HG02588 (cell line): Measurements from ENCODE around the gene KRTAP10-9.
"Not testable (repeated sequence)": the region's sequence is repeated elsewhere in the genome, so short reads cannot be mapped to it uniquely, and the experiment has no call there.

ENCODE experiments used
- ATAC-seq: cut with Tn5 transposase; IDR thresholded peaks from one replicate; pipeline ENCODE4 v1.9.1; 2021; ENCODE audit warnings: mild to moderate bottlenecking, moderate library complexity; ENCODE audit not compliant: unreplicated experiment

Gene KRTAP10-9

GRCh38 chr21:44595524-44595923 is 31.4 kb upstream of the KRTAP10-9 start:
- no peak for ATAC-seq

DNA sequence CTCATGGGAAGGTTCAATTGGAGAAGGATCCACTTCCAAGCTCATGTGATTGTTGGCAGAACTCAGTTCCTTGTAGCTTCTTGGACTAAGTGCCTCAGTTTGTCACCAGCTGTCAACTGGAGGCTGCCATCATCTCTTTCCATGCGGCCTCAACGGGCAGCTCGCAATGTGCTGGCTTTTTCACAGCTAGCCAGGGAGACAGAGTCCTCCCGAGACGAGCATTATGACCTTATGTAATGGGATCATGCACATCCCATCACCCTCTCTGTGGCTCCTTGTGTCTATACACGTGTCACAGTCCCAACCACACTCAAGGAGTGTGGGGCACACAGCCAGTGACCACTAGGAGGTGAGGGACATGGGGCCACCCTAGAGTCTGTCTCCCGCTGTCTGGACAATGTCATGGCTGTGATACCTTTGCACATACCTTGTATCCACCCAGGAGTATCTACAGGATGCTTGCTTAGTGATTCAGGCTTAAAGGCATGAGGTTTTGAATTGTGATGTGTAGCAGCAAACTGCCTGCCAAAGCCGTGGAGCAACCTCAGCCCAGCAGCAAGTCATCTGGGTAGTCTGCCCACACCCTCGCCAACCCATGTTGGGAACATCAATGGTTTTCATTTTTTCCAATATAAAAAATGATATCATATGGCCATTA is 30.7 kb upstream of the KRTAP10-9 start:
- ATAC-seq: no peak

GRCh38 chr21:44598061-44598460 is 28.8 kb upstream of the KRTAP10-9 start:
- ATAC-seq: no peak

DNA sequence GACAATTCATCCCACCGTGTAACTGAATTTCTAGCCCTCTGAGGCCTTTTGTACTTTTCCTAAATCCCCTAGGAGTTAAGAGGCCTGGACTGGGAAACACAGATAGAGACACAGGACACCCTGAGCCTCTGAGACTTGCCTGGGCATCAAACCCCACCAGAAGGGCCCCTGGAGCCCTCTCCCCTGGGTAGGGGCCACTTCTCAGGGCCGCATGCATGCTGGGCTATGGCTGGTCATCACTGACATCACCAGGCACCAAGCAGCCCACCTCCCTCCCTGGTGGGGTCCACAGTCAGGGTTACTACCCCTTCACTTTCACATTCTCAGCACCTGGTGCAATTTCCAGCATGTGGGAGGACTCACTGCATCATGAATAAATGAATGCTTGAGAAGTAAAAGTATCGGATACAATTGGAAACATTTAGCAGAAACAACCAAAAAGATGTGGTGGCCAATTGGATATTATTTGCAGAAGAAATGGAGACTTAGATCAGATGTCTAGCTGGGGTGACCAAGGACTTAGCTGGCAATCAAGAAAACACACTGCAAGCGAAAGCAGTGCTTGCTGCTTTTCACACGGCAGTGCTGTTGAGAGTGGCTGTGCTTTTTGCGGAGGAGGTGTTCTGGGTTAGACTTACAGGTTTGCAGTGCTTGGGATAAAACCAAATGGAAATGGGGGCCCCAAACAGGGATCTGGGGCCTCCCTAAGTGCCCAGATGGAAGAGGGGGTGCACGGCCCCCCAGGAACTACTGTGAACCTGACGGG is 27.4 kb upstream of the KRTAP10-9 start:
- ATAC-seq: no peak

GRCh38 chr21:44600118-44600978 is 26.5 kb upstream of the KRTAP10-9 start, which contains the start of gene KRTAP10-7:
Gene KRTAP10-7 (plus strand): TSS chr21:44600597. CDS start chr21:44600622, 25 bp downstream.
- not testable (repeated sequence) for ATAC-seq

DNA sequence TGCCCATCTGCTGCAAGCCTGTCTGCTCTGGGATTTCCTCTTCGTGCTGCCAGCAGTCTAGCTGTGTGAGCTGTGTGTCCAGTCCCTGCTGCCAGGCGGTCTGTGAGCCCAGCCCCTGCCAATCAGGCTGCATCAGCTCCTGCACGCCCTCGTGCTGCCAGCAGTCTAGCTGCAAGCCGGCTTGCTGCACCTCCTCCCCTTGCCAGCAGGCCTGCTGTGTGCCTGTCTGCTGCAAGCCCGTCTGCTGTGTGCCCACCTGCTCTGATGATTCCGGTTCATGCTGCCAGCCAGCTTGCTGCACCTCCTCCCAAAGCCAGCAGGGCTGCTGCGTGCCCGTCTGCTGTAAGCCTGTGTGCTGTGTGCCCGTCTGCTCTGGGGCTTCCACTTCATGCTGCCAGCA is 25.8 kb upstream of the KRTAP10-9 start:
- not testable (repeated sequence) for ATAC-seq

DNA sequence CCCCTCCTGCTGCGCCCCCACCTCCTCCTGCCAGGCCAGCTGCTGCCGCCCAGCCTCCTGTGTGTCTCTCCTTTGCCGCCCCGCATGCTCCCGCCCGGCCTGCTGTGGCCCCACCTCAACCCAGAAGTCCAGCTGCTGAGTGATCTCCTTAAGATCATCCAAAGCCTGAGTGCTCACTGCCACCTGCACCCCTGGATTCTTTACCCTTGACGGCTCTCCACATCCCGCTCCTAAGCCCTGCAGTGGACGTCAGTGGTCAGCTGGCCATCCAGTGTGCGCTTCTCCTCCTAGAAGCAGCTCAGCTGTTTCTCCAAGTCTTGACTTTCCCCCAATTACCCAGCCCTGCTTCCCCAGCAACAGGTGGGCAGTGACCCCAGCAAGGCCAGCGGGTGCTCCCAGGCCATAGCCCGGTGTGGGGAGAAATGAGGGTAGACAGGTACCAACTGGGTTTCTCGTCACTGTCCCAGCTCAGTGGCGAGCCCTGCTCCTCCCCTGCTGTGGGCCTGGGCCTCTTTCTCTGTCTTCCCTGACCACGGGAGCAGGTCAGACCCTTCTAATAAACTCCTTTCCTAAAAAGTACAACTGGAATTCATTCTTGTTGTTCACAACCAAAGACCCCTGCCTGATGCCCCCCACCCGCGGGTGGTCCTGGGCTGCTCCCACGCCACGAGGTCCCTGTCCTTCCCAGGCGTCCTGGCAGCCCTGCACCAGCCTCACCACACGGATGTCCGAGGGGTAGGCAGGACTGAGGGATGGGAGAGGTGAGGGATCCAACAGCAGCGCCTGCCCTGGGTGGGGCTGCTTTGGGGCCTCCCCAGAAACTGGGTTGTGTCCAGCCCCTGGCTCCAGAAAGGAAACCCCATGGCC is 25.1 kb upstream of the KRTAP10-9 start:
- ATAC-seq: no peak

- no peak for ATAC-seq
These were observed 24.4 kb upstream of the KRTAP10-9 start for GRCh38 chr21:44602463-44602850.

DNA sequence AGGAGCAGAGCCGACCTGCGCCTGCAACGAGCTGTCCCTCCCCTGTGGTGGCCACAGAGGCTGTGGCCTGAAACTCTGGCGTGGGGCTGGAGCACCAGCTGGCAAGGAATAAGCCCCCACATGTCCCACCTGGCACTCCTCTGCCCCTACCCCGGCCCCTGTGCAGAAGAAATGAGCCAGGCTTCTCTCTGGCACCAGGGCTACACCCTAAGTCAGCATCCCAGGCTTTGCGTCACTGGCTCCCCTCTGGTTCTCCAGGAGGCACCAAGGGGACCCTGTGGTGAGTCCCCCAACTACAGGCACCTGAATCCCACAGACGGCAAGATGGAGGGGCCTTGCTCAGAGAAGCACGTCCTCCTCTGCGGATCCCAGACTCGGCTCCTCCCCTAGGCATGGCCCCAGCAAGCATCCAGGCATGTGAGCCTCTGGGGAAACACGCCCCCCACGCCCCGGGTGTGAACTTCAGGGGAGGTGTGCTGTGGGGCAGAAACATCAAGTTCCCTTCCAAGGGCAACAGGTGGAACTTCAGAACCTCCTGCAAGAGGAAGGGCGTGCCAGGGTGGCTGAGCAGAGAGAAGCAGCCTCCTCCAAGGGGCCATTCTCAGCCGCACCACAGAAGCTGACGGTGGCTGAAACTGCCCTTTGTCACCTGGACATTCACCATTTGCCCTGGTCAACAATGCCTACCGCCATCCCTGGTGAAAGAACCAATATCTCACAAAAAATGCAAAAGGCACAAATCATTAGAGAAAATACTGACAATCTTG is 23.6 kb upstream of the KRTAP10-9 start:
- ATAC-seq: no peak

DNA sequence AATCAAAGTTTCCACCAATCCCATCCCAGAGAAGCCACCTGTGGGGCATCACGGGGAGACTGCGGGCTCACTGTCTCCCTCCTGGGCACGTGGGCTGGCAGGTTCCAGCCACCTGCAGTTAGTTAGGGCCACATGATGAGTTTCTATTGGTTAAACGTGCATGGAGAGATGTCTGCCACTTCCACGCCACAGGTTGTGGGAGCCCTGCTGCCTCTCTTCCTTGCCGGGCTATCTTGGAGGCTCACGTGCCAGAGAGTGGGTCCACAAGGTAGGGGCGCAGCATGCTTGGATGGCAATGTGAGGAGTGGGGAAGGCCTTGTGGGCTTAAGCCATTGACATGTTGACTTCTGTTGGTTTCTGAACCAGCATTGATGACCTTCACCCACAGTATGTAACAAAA is 23.0 kb upstream of the KRTAP10-9 start:
- no peak for ATAC-seq

GRCh38 chr21:44606495-44606894 is 20.4 kb upstream of the KRTAP10-9 start:
- no peak for ATAC-seq

DNA sequence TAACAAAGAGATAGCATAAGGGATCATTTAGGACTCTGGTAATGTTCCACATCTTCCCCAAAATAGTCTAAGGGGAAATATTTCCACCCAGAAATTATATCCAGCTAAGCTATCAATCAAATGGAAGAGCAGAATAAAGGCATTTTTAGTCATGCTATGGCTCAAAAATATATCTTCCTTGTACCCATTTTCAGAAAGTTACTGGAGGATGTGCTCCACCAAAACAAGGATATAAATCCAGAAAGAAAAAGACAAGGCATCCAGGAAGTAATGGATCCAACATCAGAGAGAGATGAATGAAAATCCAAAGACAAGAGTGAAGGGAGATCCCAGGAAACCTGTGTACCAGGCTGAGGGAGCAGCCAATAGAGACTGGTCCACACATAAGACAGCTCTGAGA is 17.7 kb upstream of the KRTAP10-9 start:
- no peak for ATAC-seq

- not testable (repeated sequence) for ATAC-seq
These were observed 16.6 kb upstream of the KRTAP10-9 start for GRCh38 chr21:44610157-44610843.

DNA sequence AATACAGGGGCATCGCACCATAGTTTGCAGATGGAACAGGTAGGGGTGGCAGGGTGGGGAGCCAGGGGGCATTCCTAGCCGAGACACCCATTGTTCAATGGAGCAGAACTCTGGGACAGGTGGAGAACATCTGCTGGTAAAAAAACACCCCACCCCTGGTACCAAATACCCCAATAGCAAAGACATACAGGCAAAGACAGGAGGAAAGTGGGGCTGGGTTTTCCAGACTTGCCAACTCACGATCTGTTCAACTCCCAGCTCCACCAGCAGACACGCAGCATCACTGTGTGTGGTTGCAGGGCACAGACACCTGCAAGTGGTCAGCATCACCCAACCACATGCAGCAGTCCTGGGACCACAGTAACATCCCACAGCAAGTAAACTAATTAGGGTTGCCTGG is 15.3 kb upstream of the KRTAP10-9 start:
- no peak for ATAC-seq

- ATAC-seq: no peak
These were observed 14.8 kb upstream of the KRTAP10-9 start, which contains the start of gene KRTAP10-8 for GRCh38 chr21:44612029-44612486. Gene KRTAP10-8 (plus strand): TSS chr21:44612079. CDS start chr21:44612101, 22 bp downstream.

DNA sequence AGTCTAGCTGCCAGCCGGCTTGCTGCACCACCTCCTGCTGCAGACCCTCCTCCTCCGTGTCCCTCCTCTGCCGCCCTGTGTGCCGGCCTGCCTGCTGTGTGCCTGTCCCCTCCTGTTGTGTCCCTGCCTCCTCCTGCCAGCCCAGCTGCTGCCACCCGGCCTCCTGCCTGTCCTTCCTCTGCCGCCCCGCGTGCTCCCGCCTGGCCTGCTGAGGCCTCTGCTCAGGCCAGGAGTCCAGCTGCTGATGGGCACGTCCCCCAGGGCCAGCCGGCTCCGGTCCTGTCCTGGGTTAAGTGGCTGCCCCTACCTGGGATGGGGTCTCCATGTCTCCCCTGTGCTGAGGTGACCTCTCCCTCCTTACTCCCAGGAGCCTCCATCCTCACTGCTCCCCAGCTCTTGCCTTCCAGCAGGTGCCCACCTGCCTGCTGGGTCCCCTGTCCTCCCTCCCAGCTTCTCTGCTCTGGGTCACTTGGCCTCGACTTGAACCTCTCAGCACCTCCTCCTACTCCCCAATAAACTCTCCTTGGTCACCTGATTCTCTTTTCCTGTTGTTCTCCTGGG is 14.1 kb upstream of the KRTAP10-9 start:
- ATAC-seq: no peak

GRCh38 chr21:44613386-44614155 is 13.3 kb upstream of the KRTAP10-9 start:
- no peak for ATAC-seq

DNA sequence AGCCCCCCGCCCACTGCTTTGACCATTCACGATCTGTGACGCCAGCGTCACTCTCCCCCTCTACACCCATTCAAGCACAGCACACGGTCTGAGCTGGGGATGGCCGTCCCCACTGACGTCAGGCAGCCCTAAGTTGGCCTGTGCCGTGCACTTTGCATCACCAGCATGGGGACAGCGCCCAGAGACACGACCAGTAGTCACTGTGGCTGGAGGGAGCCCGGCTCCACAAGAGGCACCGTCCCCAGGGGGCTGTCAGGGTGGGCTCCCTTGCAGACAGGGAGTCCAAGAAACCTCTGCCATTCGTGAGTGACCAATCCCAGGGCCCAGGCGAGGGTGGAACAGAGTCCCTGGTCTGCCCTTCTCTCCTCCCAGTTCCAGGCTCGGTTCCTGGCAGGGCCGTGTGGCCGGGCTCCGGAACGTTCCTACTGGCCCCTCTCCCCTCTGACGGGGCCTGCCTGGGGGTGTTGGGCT is 12.7 kb upstream of the KRTAP10-9 start:
- no peak for ATAC-seq
